GM12873 (cell line): Measurements from ENCODE around the gene CSRP1.

ENCODE experiments used
- TF ChIP-seq, protein P1 (sequence below): IDR thresholded peaks from 2 replicates; pipeline ENCODE4 v1.5.1; 2012; ENCODE audit warnings: low read depth, mild to moderate bottlenecking, moderate library complexity, low read length, control low read depth; ENCODE audit not compliant: insufficient read depth; ENCODE audit errors: missing control alignments

The CSRP1 gene

GRCh38 chr1:201527879-201528278 lies 21.0 kb upstream of the CSRP1 start:
- TF ChIP-seq, protein P1, sequence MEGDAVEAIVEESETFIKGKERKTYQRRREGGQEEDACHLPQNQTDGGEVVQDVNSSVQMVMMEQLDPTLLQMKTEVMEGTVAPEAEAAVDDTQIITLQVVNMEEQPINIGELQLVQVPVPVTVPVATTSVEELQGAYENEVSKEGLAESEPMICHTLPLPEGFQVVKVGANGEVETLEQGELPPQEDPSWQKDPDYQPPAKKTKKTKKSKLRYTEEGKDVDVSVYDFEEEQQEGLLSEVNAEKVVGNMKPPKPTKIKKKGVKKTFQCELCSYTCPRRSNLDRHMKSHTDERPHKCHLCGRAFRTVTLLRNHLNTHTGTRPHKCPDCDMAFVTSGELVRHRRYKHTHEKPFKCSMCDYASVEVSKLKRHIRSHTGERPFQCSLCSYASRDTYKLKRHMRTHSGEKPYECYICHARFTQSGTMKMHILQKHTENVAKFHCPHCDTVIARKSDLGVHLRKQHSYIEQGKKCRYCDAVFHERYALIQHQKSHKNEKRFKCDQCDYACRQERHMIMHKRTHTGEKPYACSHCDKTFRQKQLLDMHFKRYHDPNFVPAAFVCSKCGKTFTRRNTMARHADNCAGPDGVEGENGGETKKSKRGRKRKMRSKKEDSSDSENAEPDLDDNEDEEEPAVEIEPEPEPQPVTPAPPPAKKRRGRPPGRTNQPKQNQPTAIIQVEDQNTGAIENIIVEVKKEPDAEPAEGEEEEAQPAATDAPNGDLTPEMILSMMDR = no peak

DNA sequence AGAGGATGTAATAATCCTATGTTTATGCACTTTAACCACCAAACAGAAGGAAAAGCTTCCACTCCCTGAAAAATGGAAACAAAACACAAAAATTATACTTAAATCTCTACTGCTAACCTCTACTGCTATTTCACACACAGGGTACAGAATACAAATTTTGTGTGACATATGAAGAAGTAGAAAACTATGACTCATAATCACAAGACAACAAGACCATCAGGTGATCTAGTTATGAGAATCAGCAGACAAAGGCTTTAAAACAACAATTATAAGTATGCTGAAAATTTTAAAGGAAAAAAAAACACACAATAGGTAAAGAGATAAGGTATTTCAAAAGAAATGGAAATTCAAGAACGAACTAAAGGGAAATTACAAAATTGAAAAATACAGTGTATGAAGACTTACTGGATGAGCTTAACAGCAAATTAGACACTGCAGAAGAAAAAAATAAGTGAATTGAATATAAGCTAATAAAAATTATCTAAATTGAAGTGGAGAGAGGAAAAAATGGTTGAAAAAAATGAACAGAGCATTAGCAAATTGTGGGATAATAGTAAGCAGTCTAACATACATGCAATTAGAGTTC lies 18.4 kb upstream of the CSRP1 start:
- TF ChIP-seq, protein P1 = no peak

GRCh38 chr1:201518071-201518470 lies 11.1 kb upstream of the CSRP1 start:
- TF ChIP-seq, protein P1 = no peak

- TF ChIP-seq, protein P1 = no peak
These were observed 10.7 kb upstream of the CSRP1 start for GRCh38 chr1:201517631-201518030.

DNA sequence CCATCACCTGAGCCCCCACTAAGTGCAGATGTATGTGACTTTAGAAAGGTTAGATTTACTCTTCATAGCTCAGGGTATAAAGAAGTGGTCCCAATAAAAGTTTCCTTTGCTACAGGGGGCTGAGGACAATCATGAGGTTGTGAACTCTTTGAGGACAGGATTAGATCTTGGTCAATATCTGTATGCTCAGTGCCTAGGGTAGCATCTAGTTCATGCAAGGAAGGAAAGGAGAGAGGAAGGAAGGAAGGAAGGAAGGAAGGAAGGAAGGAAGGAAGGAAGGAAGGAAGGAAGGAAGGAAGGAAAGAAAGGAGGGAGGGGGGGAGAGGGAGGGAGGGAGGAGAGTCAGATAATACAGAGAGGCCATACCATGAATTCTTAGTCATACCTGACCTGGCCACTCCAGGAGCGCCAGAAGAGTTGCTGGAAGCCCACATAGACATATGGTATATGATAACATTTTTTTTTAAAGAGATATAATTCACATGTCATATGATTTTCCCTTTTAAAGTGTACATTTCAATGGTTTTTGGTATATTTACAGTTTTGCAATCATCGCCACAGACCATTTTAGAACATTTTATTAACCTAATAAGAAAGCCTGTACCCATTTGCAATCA lies 9.7 kb upstream of the CSRP1 start:
- TF ChIP-seq, protein P1 = no peak

GRCh38 chr1:201515895-201516294 lies 9.0 kb upstream of the CSRP1 start:
- TF ChIP-seq, protein P1 = no peak

DNA sequence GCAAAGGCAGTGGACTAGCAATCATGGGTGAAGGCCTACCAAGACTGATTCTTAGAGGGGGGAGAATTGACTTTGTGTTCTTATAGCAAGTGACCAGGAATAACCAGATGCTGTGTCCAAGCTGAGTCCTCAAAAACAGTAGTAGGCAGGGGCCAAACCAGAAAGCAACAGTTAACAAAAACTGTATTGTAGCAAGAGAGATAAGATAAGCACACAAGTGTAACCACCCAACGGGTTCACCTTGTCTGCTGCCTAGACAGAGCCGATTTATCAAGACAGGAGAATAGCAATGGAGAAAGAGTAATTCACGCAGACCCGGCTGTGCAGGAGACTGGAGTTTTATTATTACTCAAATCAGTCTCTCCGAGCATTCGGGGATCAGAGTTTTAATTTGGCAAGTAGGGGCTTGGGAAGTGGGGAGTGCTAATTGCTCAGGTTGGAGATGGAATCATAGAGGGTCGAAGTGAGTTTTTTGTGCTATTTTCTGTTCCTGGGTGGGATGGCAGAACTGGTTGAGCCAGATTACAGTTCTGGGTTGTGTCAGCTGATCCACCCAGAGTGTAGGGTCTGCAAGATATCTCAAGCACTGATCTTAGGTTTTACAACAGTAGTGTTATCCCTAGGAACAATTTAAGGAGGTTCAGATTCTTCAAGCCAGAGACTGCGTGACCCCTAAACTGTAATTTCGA lies 8.3 kb upstream of the CSRP1 start:
- TF ChIP-seq, protein P1 = no peak
